HG03175 (cell line): ENCODE measurements around the gene ZNF485.

Experiments used
- ATAC-seq: cut with Tn5 transposase; IDR thresholded peaks from one replicate; pipeline ENCODE4 v1.9.1; 2021; ENCODE audit warnings: mild to moderate bottlenecking, moderate library complexity; ENCODE audit not compliant: unreplicated experiment

The ZNF485 gene

GRCh38 chr10:43667317-43667731, 61.1 kb downstream of the ZNF485 start:
- no peak for ATAC-seq
